Upper lobe of left lung (tissue), 6 donors: ENCODE results near the gene ERN2. TPM values are rescaled to one million over a fixed set of nuclear protein-coding genes. Genes with fewer than 3 reads are reported as not detected.

Experiments
- ATAC-seq, 2 donors: fragments of 200-7000 bp; cut with Tn5 transposase; one replicate each; pipeline ENCODE4 v1.9.1; 2022; ENCODE audit warnings: mild to moderate bottlenecking in 2 of 2, moderate library complexity in 2 of 2; ENCODE audit not compliant: low FRiP score in 2 of 2
- DNase-seq, 2 donors: peaks; one replicate each; pipeline ENCODE4 v3.0.0-alpha.2; 2019 to 2020
- H3K27ac ChIP-seq, 4 donors: fragments of 200-600 bp; sonication (generic); one replicate each; pipeline ENCODE4 v1.5.1; 2016 to 2019
- H3K27me3 ChIP-seq, 4 donors: fragments of 200-600 bp; sonication (generic); one replicate each; pipeline ENCODE4 v1.5.1; 2017 to 2019
- H3K36me3 ChIP-seq, 4 donors: fragments of 200-600 bp; sonication (generic); one replicate each; pipeline ENCODE4 v1.5.1; 2016 to 2019
- H3K4me1 ChIP-seq, 4 donors: fragments of 200-600 bp; sonication (generic); one replicate each; pipeline ENCODE4 v1.5.1; 2018 to 2019
- H3K4me3 ChIP-seq, 4 donors: fragments of 200-600 bp; sonication (generic); one replicate each; pipeline ENCODE4 v1.5.1; 2017 to 2019; ENCODE audit warnings: mild to moderate bottlenecking in 2 of 4, moderate library complexity in 1 of 4
- H3K9me3 ChIP-seq, 4 donors: fragments of 200-600 bp; sonication (generic); one replicate each; pipeline ENCODE4 v1.5.1; 2018 to 2019
- CTCF ChIP-seq, 6 experiments: fragments of 450-650 bp in 4 of 6; fragments of 200-600 bp in 2 of 6; sonication (generic) in 2 of 6; IDR thresholded peaks; one replicate each; pipeline ENCODE4 v1.5.1; 2016 to 2019; ENCODE audit warnings: antibody characterized with exemption in 6 of 6
- EP300 ChIP-seq, 4 donors: sonication (generic); formaldehyde crosslinking; IDR thresholded peaks; one replicate each; pipeline ENCODE4 v1.5.1; 2017; ENCODE audit warnings: antibody characterized with exemption in 4 of 4, control low read depth in 2 of 4
- POLR2A ChIP-seq, 4 donors: fragments of 450-650 bp; IDR thresholded peaks; one replicate each; pipeline ENCODE4 v1.5.1; 2016 to 2017; ENCODE audit warnings: antibody characterized with exemption in 4 of 4, mild to moderate bottlenecking in 2 of 4
- POLR2AphosphoS5 ChIP-seq, 2 donors: sonication (generic); formaldehyde crosslinking; IDR thresholded peaks; one replicate each; pipeline ENCODE4 v1.5.1; 2017; ENCODE audit warnings: antibody characterized with exemption in 2 of 2
- WGBS, 2 donors: methylation state at CpG; one replicate each; pipeline ENCODE4 v1.1.5; 2017 to 2018; 5-methylcytosine and 5-hydroxymethylcytosine counted together
- total RNA-seq, 6 donors: library from RNA; depleted of rRNA in 4 of 6; stranded (reverse); fragments of >200 nt in 4 of 6; gene quantifications; one replicate each; pipeline versions ENCODE4 v1.1.0 to v1.2.1, GENCODE V29; 2016 to 2021
- donor health status: DM: no; HTN: no; CAD: no; lungs with moderate emphysema.
- donor health status: DM: no; HTN: yes; CAD: no; lungs with severe emphysema.

The ERN2 gene
- total RNA-seq, 6 donors from 2014 or later, result 0.46 to 9.6 (median 1.3) TPM

- Histone ChIP-seq H3K36me3 (peaks cover 6 to 37% (median 23%) of the 10 kb centered on the region in 4 donors), H3K9me3 (no peaks in the 10 kb centered on the region), H3K27ac (no peak overlapping the region), H3K4me1 (peaks cover 11 to 19% (median 17%) of the 10 kb centered on the region in 4 donors), H3K27me3 (no peaks in the 10 kb centered on the region), H3K4me3 (no peak overlapping the region)
- 63 to 89% methylated on average over 1 of the region's 1 CpG for WGBS, 2 donors
- ATAC-seq (no peak), DNase-seq (no peak)
- no peak for TF ChIP-seq POLR2AphosphoS5 (IDR thresholded peaks at IDR 0.05)
- no peak for TF ChIP-seq POLR2A (IDR thresholded peaks at IDR 0.05)
- no peak for TF ChIP-seq CTCF (IDR thresholded peaks at IDR 0.05)
- no peak for TF ChIP-seq EP300 (IDR thresholded peaks at IDR 0.05)
These were observed 30.8 kb downstream of the ERN2 start for GRCh38 chr16:23682181-23682580.

GRCh38 chr16:23679986-23680336 lies 33.1 kb downstream of the ERN2 start:
- WGBS, 2 donors, result 52 to 61% methylated on average over 6 of the region's 6 CpGs
- Histone ChIP-seq H3K9me3 (no peaks in the 10 kb centered on the region), H3K4me1 (peaks cover 11 to 19% (median 17%) of the 10 kb centered on the region in 4 donors), H3K36me3 (peaks cover 5 to 34% (median 15%) of the 10 kb centered on the region in 4 donors), H3K27ac (no peak overlapping the region), H3K4me3 (peak overlapping the region in 2 of 4 donors; percentile 42 to 67), H3K27me3 (no peaks in the 10 kb centered on the region)
- ATAC-seq, result no peak
- DNase-seq, result no peak
- TF ChIP-seq POLR2AphosphoS5 (IDR thresholded peaks at IDR 0.05) (no peak), POLR2A (IDR thresholded peaks at IDR 0.05) (no peak), CTCF (IDR thresholded peaks at IDR 0.05) (no peak), EP300 (IDR thresholded peaks at IDR 0.05) (no peak)

GRCh38 chr16:23679274-23679985 lies 33.6 kb downstream of the ERN2 start:
- Histone ChIP-seq H3K27me3 (no peaks in the 10 kb centered on the region), H3K36me3 (peaks cover 2 to 34% (median 15%) of the 10 kb centered on the region in 4 donors), H3K4me1 (peaks cover 11 to 19% (median 17%) of the 10 kb centered on the region in 4 donors), H3K4me3 (peak overlapping the region in 3 of 4 donors; percentile 42 to 67 (median 57)), H3K27ac (peak overlapping the region in 1 of 4 donors; percentile 4), H3K9me3 (no peaks in the 10 kb centered on the region)
- WGBS, 2 donors, result 18 to 27% methylated on average over 16 to 24 of the region's 24 CpGs
- DNase-seq (peak in 1 of 2 donors; percentile 49), ATAC-seq (peak; percentile 7 to 26)
- TF ChIP-seq POLR2AphosphoS5 (IDR thresholded peaks at IDR 0.05) (no peak), POLR2A (IDR thresholded peaks at IDR 0.05) (no peak), CTCF (IDR thresholded peaks at IDR 0.05) (no peak), EP300 (IDR thresholded peaks at IDR 0.05) (no peak)

- H3K27me3 ChIP-seq, result no peaks in the 10 kb centered on the region
- H3K9me3 ChIP-seq, result no peaks in the 10 kb centered on the region
- H3K4me1 ChIP-seq, result peaks cover 11 to 19% (median 17%) of the 10 kb centered on the region in 4 donors
- DNase-seq (peak; percentile 81 to 95), ATAC-seq (peak; percentile 89 to 95)
- H3K36me3 ChIP-seq, result peaks cover 0 to 30% (median 13%) of the 10 kb centered on the region in 4 donors
- H3K27ac ChIP-seq, result peak within 1 kb of the TSS in 2 of 4 donors; percentile 4 to 26
- WGBS, 2 donors, result 2 to 3% methylated on average over 9 to 50 of the region's 75 CpGs
- peak within 1 kb of the TSS; percentile 42 to 67 (median 57) for H3K4me3 ChIP-seq
- TF ChIP-seq POLR2AphosphoS5 (IDR thresholded peaks at IDR 0.05) (no peak), CTCF (IDR thresholded peaks at IDR 0.05) (peak in 1 of 6 experiments; percentile 22)
These were observed 34.4 kb downstream of the ERN2 start, which contains the start of gene PLK1 for GRCh38 chr16:23678430-23679273. TSS of gene PLK1 (plus strand) at chr16:23678889. CDS start at chr16:23678933, 44 bp downstream.
